Endothelial cell of umbilical vein (primary cell): ENCODE measurements around the gene KIF2C. TPM values are rescaled to one million over a fixed set of nuclear protein-coding genes. Genes with fewer than 3 reads are reported as not detected.

Experiments used
- BruUV-seq: library from RNA; stranded (reverse); fragments of 400-500 nt; replicated peaks from 2 replicates; lab custom pipeline; 2021; lab: Mats Ljungman, UMichigan
- CTCF ChIA-PET: fragments of 300-600, 350-600 bp; sonication (Branson Sonifier 250); formaldehyde crosslinking; loops from one replicate; lab custom pipeline; 2021; ENCODE audit warnings: antibody characterized with exemption, inconsistent platforms; lab: Charles Lee
- POLR2A ChIA-PET: fragments of 300-600, 350-600 bp; sonication (Branson Sonifier 250); formaldehyde crosslinking; loops from one replicate; lab custom pipeline; 2021; ENCODE audit warnings: antibody characterized with exemption, inconsistent platforms; lab: Charles Lee
- DNase-seq: peaks from one replicate; pipeline ENCODE4 v3.0.0-alpha.2; 2011; ENCODE audit warnings: low read depth, low spot score
- FAIRE-seq: peaks from 2 replicates; lab custom pipeline; 2011; peaks lifted over from hg19 to GRCh38; lab: Jason Lieb, UNC
- H2AFZ ChIP-seq: 2 replicates; pipeline ENCODE4 v1.6.0; 2012; ENCODE audit warnings: low read depth, low read length, control low read depth, inconsistent platforms
- H3K27ac ChIP-seq: 2 replicates; pipeline ENCODE4 v1.5.1; 2011; ENCODE audit warnings: low read depth, mild to moderate bottlenecking, control low read depth, low read length, moderate library complexity; ENCODE audit not compliant: insufficient read depth
- H3K27me3 ChIP-seq, 2 experiments: 2 replicates each; pipeline versions ENCODE4 v1.6.0 to v1.6.1; 2011; ENCODE audit warnings: low read length in 2 of 2, mixed read lengths in 1 of 2; ENCODE audit not compliant: control insufficient read depth in 2 of 2, insufficient read depth in 2 of 2
- H3K36me3 ChIP-seq, 2 experiments: 2 replicates in 1 of 2; 3 replicates in 1 of 2; pipeline ENCODE4 v1.5.1; 2011; ENCODE audit warnings: low read length in 2 of 2, mild to moderate bottlenecking in 1 of 2, moderate library complexity in 1 of 2; ENCODE audit not compliant: control insufficient read depth in 2 of 2, insufficient read depth in 2 of 2; ENCODE audit errors: extremely low read depth in 1 of 2
- H3K4me1 ChIP-seq: 3 replicates; pipeline ENCODE4 v1.5.1; 2011; ENCODE audit warnings: mild to moderate bottlenecking, low read length; ENCODE audit not compliant: control insufficient read depth, insufficient read depth; ENCODE audit errors: extremely low read depth
- H3K4me2 ChIP-seq: 2 replicates; pipeline ENCODE4 v1.6.1; 2011; ENCODE audit warnings: low read length, control low read depth, mixed read lengths; ENCODE audit not compliant: insufficient read depth
- H3K4me3 ChIP-seq, 3 experiments: fragments of 200-600 bp in 1 of 3; sonication (generic), shearing (Covaris generic) in 1 of 3; replicated peaks in 1 of 3; 2 replicates each; pipeline ENCODE4 v1.5.1; 2011 to 2016; ENCODE audit warnings: control low read depth in 3 of 3, low read length in 3 of 3, mild to moderate bottlenecking in 2 of 3, inconsistent platforms in 1 of 3, low read depth in 1 of 3, moderate library complexity in 1 of 3; ENCODE audit not compliant: insufficient read depth in 1 of 3
- H3K79me2 ChIP-seq: 2 replicates; pipeline ENCODE4 v1.6.0; 2012; ENCODE audit warnings: low read length, inconsistent platforms; ENCODE audit not compliant: control insufficient read depth, insufficient read depth
- H3K9ac ChIP-seq: replicated peaks from 2 replicates; pipeline ENCODE3; 2011; ENCODE audit warnings: low read length, control low read depth; ENCODE audit not compliant: insufficient read depth; ENCODE audit errors: extremely low read depth
- H3K9me1 ChIP-seq: replicated peaks from 3 replicates; pipeline ENCODE4 v1.6.0; 2011; ENCODE audit warnings: mild to moderate bottlenecking, low read length; ENCODE audit not compliant: control insufficient read depth, insufficient read depth; ENCODE audit errors: extremely low read depth
- H3K9me3 ChIP-seq: replicated peaks from 2 replicates; pipeline ENCODE4 v1.5.1; 2012; ENCODE audit warnings: low read length, inconsistent platforms; ENCODE audit not compliant: control insufficient read depth, insufficient read depth
- H4K20me1 ChIP-seq: replicated peaks from 2 replicates; pipeline ENCODE3; 2011; ENCODE audit warnings: mild to moderate bottlenecking, low read length; ENCODE audit not compliant: control insufficient read depth, insufficient read depth; ENCODE audit errors: extremely low read depth
- EZH2 ChIP-seq: IDR thresholded peaks from 2 replicates; pipeline ENCODE4 v1.6.1; 2012; ENCODE audit warnings: borderline replicate concordance, low read depth, mild to moderate bottlenecking, moderate library complexity, low read length, inconsistent platforms; ENCODE audit not compliant: severe bottlenecking
- FOS ChIP-seq: IDR thresholded peaks from 2 replicates; pipeline ENCODE4 v1.6.1; 2011; ENCODE audit warnings: mild to moderate bottlenecking, low read length, moderate library complexity, borderline replicate concordance; ENCODE audit not compliant: insufficient read depth
- GATA2 ChIP-seq: IDR thresholded peaks from 2 replicates; pipeline ENCODE4 v1.7.0; 2011; ENCODE audit warnings: low read depth, mild to moderate bottlenecking, moderate library complexity, mixed read lengths, low read length; ENCODE audit not compliant: insufficient read length, insufficient read depth
- JUN ChIP-seq: IDR thresholded peaks from 2 replicates; pipeline ENCODE4 v1.6.1; 2011; ENCODE audit warnings: borderline replicate concordance, low read depth; ENCODE audit not compliant: insufficient read length, insufficient read depth
- MYC ChIP-seq: IDR thresholded peaks from one replicate; pipeline ENCODE4 v1.6.1; 2011; ENCODE audit warnings: mild to moderate bottlenecking, low read depth, low read length
- POLR2A ChIP-seq: IDR thresholded peaks from 2 replicates; pipeline ENCODE4 v1.6.1; 2012; ENCODE audit warnings: low read depth, mild to moderate bottlenecking, control low read depth, low read length
- POLR2AphosphoS5 ChIP-seq: IDR thresholded peaks from 2 replicates; pipeline ENCODE4 v1.6.1; 2012; ENCODE audit warnings: low read depth, mild to moderate bottlenecking, control low read depth, low read length, moderate library complexity; ENCODE audit not compliant: insufficient read depth
- dilution Hi-C: fragments of 300-500 bp; cut with MboI; formaldehyde crosslinking; loops from one replicate; pipeline ENCODE4 v1.15.0; 2019; ENCODE audit warnings: low sequenced_read_pairs; ENCODE audit not compliant: extremely low pct_ligation_motif_present
- intact Hi-C: fragments of 100-400 bp; cut with micrococcal nuclease; formaldehyde crosslinking; loops from one replicate; pipeline ENCODE4 v1.10.0; 2022
- polyA plus RNA-seq, 4 experiments: library from polyadenylated mRNA; depleted of rRNA in 3 of 4; stranded (reverse) in 3 of 4; unstranded in 1 of 4; fragments of >200 nt; gene quantifications; 2 replicates each; pipeline versions ENCODE4 v1.2.1 to v1.2.3, GENCODE V29; 2011 to 2012; ENCODE audit warnings: missing spikeins in 1 of 4
- total RNA-seq: library from RNA; stranded (reverse); gene quantifications from 2 replicates; pipeline ENCODE4 v1.2.3, GENCODE V29; 2021
- TF ChIP-seq, protein P1 (sequence below), 2 donors: IDR thresholded peaks; 1 replicate in 1 of 2; 2 replicates in 1 of 2; pipeline ENCODE4 v1.5.1; 2011; ENCODE audit warnings: low read length in 2 of 2, mild to moderate bottlenecking in 2 of 2, moderate library complexity in 2 of 2, control low read depth in 1 of 2, inconsistent platforms in 1 of 2, low read depth in 1 of 2; ENCODE audit not compliant: insufficient read depth in 1 of 2; ENCODE audit errors: extremely low read depth in 1 of 2
- TF ChIP-seq, protein P2 (sequence below): IDR thresholded peaks from 2 replicates; pipeline ENCODE4 v1.6.1; 2011; ENCODE audit not compliant: insufficient read depth, insufficient read length

KIF2C gene
- total and polyA plus RNA-seq, 2 donors (not counting 3 experiments of a cell fraction or from before 2014, with no cell fraction given): 27.1 to 53.7 TPM

DNA sequence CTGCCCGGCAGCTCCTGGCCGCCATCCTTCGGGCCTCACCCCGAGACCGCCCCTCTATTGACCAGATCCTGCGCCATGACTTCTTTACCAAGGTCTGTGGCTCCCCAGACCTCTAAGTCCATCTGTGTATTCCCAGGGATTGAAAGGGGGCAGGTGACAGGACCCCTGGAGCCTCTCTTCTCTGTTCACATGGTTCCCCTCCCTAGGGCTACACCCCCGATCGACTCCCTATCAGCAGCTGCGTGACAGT lies 63.4 kb downstream of the KIF2C start:
- Histone ChIP-seq H4K20me1 (no peaks in the 10 kb centered on the region), H3K27me3 (no peaks in the 10 kb centered on the region), H3K4me3 (no peak overlapping the region), H3K36me3 (peaks cover 4 to 32% of the 10 kb centered on the region in 2 experiments), H3K27ac (peak overlapping the region; percentile 2), H3K4me1 (peaks cover 39% of the 10 kb centered on the region), H3K9ac (no peak overlapping the region), H3K4me2 (no peak overlapping the region), H3K79me2 (peaks cover 46% of the 10 kb centered on the region), H3K9me1 (no peaks in the 10 kb centered on the region), H2AFZ (no peak overlapping the region), H3K9me3 (no peaks in the 10 kb centered on the region)
- POLR2A ChIA-PET: interaction anchor here (3.5 kb wide), 1 partner anchor 16 kb away, joined by 48 read pairs; no protein-coding TSS in a partner anchor
- DNase-seq: no peak
- dilution Hi-C loops: no loop called here
- intact Hi-C loops: loop anchor here (10.0 kb wide), 1 partner anchor 882 kb away; the partner anchor contains the start of genes GPBP1L1 and TMEM69
- BruUV-seq: no TSS peak
- CTCF ChIA-PET: interaction anchor here (1.0 to 1.2 kb wide), 2 partner anchors 10 to 15 kb away, joined by 3 read pairs; no protein-coding TSS in a partner anchor
- FAIRE-seq: no peak
- TF ChIP-seq, protein P1, sequence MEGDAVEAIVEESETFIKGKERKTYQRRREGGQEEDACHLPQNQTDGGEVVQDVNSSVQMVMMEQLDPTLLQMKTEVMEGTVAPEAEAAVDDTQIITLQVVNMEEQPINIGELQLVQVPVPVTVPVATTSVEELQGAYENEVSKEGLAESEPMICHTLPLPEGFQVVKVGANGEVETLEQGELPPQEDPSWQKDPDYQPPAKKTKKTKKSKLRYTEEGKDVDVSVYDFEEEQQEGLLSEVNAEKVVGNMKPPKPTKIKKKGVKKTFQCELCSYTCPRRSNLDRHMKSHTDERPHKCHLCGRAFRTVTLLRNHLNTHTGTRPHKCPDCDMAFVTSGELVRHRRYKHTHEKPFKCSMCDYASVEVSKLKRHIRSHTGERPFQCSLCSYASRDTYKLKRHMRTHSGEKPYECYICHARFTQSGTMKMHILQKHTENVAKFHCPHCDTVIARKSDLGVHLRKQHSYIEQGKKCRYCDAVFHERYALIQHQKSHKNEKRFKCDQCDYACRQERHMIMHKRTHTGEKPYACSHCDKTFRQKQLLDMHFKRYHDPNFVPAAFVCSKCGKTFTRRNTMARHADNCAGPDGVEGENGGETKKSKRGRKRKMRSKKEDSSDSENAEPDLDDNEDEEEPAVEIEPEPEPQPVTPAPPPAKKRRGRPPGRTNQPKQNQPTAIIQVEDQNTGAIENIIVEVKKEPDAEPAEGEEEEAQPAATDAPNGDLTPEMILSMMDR (IDR thresholded peaks at IDR 0.05; ENCODE audit: extremely low read depth in 1 of 2, insufficient read depth in 1 of 2, low read depth in 1 of 2, low read length in 2 of 2): no peak
- TF ChIP-seq JUN (no peak), POLR2AphosphoS5 (no peak), MYC (no peak), FOS (no peak), GATA2 (no peak), POLR2A (no peak), EZH2 (no peak)
- TF ChIP-seq, protein P2, sequence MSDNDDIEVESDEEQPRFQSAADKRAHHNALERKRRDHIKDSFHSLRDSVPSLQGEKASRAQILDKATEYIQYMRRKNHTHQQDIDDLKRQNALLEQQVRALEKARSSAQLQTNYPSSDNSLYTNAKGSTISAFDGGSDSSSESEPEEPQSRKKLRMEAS: no peak
